Cardiac fibroblast (primary cell): ENCODE data around the gene TEX11.
A peak's percentile ranks its signal among the peaks of the same experiment; 100 is the strongest.
"Not testable (repeated sequence)": the region's sequence is repeated elsewhere in the genome, so short reads cannot be mapped to it uniquely, and the experiment has no call there.

Experiments
- DNase-seq, 2 donors: peaks; one replicate each; pipeline versions ENCODE4 v3.0.0 to v3.0.0-alpha.2; 2010; ENCODE audit warnings: low read depth in 2 of 2
- H3K4me3 ChIP-seq, 2 donors: replicated peaks in 1 of 2; 1 replicate in 1 of 2; 2 replicates in 1 of 2; pipeline ENCODE4 v1.5.1; 2011; ENCODE audit warnings: low read depth in 2 of 2, low read length in 2 of 2, mild to moderate bottlenecking in 2 of 2, moderate library complexity in 1 of 2
- TF ChIP-seq, protein P1 (sequence below): IDR thresholded peaks from one replicate; pipeline ENCODE4 v1.5.1; 2011; ENCODE audit warnings: low read depth, mild to moderate bottlenecking, low read length, inconsistent platforms

Gene TEX11

DNA sequence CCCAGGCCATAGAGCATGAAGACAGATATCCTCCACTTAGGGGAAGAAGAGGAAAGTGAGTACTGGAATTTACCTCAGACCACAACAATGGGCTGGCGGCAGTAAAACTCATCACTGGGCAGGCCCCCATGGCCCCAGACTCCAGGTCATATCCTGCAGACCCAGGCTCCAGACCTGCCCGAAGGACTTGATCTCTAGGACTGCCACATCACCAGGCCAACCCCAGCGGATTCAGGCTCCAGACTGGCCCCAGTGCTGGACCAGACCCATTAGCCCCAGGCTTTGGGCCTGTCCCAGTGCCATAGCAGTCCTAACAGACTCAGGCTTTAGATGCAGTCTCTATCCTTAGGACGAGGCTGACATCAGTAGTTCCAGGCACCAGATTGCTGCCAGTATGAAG is 273.3 kb downstream of the TEX11 start:
- DNase-seq: no peak
- TF ChIP-seq, protein P1, sequence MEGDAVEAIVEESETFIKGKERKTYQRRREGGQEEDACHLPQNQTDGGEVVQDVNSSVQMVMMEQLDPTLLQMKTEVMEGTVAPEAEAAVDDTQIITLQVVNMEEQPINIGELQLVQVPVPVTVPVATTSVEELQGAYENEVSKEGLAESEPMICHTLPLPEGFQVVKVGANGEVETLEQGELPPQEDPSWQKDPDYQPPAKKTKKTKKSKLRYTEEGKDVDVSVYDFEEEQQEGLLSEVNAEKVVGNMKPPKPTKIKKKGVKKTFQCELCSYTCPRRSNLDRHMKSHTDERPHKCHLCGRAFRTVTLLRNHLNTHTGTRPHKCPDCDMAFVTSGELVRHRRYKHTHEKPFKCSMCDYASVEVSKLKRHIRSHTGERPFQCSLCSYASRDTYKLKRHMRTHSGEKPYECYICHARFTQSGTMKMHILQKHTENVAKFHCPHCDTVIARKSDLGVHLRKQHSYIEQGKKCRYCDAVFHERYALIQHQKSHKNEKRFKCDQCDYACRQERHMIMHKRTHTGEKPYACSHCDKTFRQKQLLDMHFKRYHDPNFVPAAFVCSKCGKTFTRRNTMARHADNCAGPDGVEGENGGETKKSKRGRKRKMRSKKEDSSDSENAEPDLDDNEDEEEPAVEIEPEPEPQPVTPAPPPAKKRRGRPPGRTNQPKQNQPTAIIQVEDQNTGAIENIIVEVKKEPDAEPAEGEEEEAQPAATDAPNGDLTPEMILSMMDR: no peak

DNA sequence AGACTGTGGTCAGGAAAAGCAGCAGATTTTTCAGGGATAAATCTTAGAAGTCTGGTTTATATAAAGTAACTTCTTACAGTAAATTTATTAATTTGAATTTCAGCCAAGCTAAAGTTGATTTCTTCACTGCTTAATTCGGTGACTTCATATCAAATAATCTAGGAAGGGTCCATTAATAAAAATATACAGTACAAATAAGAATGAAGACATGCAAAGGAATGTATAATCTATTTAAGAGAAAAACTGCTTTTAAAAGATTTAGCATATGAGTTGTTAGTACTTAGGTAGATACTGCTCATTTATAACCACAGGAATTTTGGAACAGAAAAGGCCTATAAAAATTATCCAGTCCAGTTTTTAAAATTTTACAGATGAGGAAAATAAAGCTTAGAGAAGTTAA is 286.8 kb downstream of the TEX11 start:
- no peak overlapping the region for H3K4me3 ChIP-seq
- TF ChIP-seq, protein P1: no peak
- no peak for DNase-seq

More for the DNA sequence above, 273.3 kb downstream of the TEX11 start:
- no peak overlapping the region for H3K4me3 ChIP-seq

DNA sequence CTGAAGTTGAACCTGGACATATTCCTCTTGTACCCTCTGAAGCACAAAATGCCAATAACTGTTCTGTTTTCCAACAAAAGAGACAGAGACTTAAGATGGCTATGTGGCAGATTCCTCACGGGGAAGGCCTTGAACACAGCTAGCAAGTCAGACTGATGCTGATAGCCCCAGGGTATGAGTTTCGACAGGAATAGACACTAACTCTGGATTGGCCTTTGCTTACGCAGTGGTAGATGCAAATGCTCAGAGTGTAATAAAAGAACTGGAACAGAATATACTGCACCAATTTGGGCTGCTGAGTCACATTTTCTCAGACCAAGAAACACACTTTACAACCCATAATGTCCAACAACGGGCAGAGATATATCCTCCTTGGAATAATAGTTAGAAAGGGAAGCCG is 290.0 kb downstream of the TEX11 start:
- TF ChIP-seq, protein P1: no peak
- no peak for DNase-seq
- H3K4me3 ChIP-seq: no peak overlapping the region

DNA sequence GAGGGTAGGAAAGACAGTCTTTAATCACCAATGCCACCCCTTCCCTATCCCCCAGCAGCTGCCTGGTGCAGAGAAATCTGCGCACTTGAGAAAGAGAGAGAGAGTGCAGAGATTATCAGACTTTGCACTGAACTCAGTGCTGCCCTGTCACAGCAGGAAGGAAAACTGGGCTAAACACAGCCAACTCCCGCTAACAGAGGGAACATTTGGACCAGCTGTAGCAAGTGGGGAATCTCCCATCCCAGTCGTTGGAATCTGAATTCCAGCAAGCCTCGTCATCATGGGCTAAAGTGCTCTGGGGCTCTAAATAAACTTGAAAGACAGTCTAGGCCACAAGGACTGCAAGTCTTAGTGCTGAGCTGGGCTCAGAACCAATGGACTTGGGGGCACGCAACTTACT is 295.2 kb downstream of the TEX11 start:
- DNase-seq: peak in 1 of 2 donors; percentile 6
- TF ChIP-seq, protein P1: no peak
- H3K4me3 ChIP-seq: no peak overlapping the region

DNA sequence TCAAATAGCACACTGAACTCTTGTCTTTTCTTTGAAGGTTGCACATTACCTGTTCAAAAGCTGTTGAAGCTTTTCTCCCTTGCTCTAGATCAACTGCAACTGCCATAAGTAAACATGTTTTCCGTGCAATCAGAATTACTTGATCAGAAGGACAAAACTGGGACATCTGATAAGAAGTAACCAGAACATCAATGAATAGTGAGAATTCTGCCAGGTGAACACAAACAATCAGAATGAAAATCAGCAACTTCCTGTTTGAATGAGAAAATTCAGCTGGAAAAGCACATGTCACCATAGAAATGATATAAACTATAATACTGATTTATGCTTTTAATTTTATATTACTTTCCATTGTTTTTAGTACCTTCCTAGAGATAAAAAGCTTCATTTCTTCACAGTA is 303.2 kb downstream of the TEX11 start:
- H3K4me3 ChIP-seq: no peak overlapping the region
- TF ChIP-seq, protein P1: no peak
- no peak for DNase-seq

DNA sequence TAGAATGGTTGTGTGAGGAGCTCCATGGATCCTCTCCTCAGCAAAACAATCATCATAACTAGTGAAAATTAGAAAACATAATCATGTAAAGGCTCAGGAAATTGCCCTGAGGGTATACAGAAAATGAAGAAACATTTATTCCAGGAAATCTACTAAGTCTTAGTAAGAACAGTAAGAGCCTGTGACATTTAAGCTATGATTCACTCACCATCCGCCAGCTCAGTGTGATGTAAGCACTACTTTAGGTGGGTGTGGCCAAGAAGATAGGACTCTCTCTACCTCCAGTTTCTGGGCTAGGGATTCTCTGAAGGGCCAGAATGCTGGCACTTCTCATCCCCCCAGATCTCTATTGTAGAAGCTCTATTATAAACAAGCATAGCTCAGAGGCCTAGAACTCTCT is 316.4 kb downstream of the TEX11 start:
- peak; percentile 56 to 76 for DNase-seq
- no peak overlapping the region for H3K4me3 ChIP-seq
- TF ChIP-seq, protein P1: no peak

DNA sequence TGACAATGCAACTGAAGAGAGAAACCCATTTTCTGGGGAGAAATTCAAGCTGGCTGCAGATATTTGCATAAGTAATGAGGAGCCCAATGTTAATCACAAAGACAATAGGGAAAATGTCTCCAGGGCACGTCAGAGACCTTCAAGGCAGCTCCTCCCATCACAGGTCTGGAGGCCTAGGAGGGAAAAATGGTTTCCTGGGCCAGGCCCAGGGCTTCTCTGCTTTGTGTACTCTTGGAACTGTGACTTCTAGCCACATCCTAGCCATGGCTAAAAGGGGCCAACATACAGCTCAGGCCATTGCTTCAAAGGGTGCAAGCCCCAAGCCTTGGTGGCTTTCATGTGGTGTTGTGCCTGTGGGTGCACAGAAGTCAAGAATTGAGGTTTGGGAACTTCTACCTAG is 321.4 kb downstream of the TEX11 start:
- DNase-seq, H3K4me3 ChIP-seq: not testable (repeated sequence)
